HG03135 (cell line): ENCODE measurements around the gene FGFR3.
"Not testable (repeated sequence)": the region's sequence is repeated elsewhere in the genome, so short reads cannot be mapped to it uniquely, and the experiment has no call there.

Experiments used
- ATAC-seq: cut with Tn5 transposase; IDR thresholded peaks from one replicate; pipeline ENCODE4 v1.9.1; 2021; ENCODE audit warnings: mild to moderate bottlenecking, moderate library complexity; ENCODE audit not compliant: unreplicated experiment

FGFR3 gene

DNA sequence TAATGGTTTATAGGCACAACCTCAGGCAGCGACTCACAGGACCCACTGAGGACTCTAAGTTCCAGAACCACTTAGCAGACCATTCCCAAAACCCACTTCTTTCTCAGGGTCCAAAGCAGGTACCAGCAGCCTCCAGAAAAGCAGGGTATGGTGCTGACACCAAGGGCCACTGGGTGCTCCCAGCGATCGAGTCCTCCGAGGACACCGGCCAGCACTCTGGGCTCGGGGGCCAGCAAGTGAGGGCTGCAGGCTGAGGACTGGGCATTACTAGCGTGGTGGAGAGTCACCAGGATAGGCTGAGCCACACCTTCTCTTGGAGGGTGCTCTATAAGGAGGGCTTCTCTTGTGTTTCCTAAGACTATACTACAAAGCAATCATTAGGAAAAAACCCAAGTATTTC, 43.6 kb downstream of the FGFR3 start:
- no peak for ATAC-seq

DNA sequence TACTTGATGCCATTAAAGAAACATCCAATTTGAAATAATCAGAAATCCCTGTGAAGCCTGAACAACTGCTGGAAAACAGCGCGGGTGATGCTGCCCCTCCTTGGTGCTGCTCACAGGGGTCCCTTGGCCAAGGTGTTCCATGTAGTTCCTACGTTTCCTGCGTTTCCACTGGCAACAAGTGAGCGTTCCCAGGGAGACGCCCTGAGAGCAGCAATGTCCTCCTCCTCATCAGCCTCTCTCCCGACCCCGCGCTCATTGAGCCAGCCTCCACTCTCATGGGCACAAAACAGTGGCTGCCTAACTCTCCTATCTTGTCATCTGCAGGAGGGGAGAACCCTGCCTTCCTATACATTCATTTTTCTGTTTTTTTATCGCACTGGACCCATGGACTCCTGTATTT, 44.0 kb downstream of the FGFR3 start:
- ATAC-seq = no peak

DNA sequence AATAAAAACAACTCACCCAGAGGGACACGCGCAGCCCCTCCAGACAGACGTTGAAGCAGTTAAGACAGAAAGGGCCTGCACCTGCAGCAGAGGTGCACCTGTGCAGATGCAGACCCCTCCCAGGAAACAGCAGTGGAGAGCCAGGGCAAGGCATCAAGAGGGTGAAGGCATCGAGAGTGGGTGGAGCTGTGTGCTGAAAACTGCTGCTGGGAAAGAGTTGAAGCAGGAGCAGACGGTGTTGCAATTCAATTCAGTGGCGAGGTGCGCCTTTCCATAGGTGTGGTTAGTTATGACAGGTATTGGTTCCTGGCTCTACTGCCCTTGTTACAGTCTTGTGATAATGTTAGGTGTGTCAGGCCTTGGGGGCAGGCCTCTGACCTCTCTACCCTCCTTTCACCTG, 46.2 kb downstream of the FGFR3 start:
- no peak for ATAC-seq

DNA sequence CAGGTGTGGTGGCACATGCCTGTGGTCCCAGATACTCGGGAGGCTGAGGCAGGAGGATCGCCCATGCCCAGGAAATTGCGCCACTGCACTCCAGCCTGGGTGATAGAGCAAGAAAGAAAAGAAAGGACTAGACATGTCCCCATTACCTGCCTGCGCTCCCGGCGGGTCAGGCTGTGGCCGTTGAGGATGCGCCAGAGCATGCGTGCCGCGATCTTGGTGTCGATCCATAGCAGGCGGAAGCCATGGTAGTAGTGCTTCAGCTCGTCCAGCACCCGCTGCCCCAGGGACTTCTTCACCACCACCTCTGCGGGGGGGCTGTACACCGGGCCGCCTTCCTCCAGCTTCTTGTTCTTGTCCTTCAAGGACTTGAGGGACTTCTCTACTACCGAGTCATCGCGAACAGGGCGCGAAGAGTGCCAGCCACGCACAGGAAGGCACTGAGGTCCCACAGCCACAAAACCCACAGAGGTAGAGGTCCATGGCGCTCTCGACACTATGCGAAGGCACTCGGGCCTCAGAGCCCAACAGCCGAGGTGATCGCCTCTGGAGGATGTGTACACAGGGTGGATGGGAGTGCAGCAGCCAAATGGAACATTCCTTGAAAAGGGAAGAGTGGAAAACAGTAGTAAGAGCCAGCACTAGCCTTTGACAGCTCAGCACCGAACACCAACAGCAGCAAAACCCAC, 48.3 kb downstream of the FGFR3 start:
- no peak for ATAC-seq

DNA sequence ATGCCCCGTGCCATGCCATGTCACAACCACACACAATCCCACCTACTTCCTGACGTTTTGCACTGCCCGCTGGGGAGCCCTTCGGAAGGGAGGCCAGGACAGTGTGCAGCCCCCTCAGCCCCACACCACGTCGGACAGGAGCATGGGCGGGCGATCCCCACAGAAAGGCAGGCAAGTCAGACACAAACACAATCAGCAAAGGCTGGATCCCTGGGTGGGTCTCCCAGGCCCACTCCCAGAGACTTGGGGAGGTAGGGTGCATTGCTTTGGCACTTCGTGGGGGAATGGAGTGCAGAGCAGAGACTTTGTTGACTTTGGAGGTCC, 48.8 kb downstream of the FGFR3 start:
- no peak for ATAC-seq

DNA sequence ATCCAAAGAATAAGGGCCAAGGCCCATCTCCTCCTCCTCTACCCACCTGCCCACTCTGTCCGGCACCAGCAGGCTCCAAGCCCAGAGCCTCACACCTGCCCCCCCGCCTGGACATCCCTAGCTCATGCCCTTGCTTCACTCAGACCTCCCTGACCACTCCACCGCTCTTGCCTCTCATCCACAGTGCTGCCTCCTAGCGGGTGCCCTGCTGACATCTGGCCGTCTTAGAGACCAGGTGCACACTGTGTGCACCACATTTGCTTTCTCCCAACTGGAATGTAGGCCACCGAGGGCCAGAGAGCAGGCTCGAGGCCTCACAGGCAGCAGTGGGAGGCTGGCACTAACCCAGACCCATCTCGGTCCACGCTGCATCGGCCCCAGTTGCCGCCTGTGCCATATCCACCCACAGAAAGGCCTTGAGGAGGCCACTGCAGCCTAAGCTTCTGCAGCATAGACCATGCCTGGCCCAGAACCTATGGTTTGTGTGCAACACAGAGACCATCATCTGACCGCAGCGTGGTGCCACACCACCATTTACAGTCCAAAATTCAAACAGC, 49.3 kb downstream of the FGFR3 start:
- no peak for ATAC-seq

DNA sequence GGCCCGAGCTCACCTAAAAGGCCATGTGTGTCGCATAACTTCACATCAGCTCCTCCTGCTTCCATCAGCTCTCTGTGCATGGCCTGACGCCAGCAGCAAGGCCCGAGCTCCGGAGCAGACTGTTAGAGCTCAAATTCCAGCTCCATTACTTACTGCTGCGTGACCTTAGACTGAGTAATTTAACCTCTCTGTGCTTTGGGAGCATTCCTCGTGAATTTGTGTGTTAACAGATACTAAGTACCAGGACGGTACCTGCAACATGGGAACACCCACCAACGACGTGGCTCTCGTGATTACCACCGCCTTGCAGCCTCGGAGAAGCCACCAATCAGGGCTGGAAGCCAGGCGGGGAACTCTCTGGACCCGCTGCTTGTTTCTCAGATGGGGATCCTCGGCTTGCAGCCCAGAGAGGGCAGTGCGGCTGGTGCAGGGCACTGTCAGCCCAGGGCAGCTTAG, 49.9 kb downstream of the FGFR3 start:
- ATAC-seq = no peak

DNA sequence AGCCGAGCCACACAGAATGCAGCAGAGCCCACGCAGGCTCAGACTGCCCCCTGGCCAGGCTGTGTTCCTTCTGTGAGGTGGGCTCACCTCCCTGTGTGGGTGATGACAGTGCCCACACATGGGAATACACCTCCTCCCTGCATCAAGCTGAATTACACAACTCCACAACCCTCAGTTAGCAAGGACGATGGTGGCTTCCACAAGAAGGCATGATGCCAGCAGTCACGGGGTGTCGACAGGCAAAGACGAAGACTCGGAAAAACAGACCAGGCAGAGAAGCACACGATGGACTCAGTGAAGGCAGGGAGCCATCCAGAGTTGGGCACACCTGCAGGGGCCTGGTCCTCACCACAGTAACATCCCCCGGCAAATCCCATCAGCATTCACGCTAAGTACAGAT, 50.8 kb downstream of the FGFR3 start:
- no peak for ATAC-seq

DNA sequence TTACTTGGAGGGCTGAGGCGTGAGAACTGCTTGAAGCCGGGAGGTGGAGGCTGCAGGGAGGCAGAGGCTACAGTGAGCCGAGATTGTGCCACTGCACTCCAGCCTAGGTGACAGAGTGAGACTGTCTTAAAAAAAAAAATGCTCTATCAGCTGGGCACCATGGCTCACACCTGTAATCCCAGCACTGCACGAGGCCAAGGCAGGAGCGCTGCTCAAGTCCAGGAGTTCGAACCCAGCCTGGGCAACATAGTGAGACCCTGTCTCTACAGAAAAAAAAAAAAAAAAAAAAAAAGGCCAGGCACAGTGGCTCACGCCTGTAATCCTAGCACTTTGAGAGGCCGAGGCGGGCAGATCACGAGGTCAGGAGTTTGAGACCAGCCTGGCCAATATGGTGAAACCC, 51.5 kb downstream of the FGFR3 start:
- not testable (repeated sequence) for ATAC-seq

DNA sequence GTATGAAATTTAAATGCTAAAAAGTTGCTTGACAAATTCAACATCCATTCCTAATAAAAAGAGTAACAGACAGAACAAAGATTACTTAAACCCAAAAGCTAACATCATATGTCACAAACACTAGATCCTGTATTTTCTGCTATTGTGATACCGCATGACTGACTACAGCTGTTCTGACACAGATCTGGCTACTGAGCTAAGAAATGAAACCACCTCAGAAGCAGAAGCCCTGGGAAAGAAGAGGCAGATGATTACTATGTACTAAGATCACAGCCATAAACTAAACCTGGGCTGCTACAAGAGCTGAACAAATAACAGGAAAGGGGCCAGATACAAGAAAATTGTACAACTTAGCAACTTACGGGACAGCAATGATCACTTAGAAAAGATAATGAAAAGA, 53.5 kb downstream of the FGFR3 start:
- no peak for ATAC-seq

DNA sequence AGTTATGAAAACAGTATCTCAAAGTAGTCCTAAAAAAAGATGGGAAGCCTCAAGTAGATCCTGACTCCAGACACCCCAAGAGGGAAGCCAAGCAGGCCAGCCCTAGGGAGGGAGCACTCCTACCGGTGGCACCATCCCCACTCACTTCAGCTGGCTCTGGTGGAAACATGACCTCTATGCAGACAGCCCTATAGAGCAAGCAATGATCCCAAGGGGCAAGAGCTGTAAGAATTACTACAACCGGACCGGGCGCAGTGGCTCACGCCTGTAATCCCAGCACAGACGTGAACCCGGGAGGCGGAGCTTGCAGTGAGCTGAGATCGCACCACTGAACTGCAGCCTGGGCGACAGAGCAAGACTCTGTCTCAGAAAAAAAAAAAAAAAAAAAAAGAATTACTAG, 57.2 kb downstream of the FGFR3 start:
- ATAC-seq = no peak

DNA sequence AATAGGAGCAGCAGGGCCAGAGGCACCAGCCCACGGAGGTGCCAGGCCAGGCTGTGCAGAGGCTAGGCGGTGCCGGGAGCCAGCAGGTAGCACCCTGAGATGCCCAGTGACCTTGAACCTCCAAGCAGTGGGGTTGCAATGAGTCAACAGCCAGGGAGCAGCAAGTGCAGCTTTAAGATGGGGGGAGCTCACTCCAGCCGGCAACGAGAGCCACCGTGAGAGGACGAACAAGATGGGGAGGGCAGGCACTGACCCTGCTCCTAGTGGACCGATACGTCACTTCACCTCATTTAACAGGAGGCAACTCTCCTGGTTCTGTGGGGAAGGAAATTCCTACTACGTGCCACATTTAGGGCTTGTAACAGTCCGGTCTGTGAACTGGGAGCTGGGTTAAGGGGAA, 58.1 kb downstream of the FGFR3 start:
- ATAC-seq = no peak

DNA sequence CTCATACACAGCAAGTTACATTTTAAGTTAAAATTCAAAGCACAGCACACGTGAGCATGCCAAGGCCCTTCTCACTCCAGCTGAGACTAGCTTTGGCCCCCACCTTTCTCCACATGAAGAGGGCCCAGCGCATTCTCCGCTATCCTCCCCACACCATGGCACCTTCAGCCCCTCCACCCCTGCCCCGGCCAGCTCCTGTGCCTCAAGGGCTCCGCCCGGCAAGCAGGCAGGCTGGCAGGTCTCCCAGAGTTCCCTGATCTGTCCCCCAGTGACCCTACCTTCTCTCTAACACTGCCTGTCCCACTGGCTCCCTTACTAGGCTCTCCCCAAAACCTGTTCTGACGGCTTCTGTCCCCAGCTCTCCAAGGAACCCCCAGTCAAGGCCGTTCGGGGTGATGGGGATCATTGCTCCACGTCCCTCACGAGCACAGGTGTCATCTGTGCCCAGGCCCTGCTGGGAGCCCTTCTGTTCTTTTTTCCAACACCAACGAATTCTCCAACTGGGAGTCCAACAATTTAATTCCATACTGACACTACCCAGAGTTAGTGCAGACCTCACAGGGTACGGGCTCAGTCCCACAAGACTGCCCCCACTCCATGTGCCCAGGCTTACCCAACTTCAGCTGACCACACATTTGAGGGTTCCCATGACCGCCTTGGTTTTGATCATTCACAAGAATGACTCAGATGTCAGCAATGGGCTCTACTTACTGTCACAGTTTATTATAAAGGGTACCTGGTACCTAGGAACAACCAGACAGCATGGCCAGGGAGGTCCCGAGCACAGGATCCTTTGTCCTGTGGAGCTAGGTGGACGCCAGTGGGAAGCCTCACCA, 58.7 kb downstream of the FGFR3 start:
- ATAC-seq = no peak

DNA sequence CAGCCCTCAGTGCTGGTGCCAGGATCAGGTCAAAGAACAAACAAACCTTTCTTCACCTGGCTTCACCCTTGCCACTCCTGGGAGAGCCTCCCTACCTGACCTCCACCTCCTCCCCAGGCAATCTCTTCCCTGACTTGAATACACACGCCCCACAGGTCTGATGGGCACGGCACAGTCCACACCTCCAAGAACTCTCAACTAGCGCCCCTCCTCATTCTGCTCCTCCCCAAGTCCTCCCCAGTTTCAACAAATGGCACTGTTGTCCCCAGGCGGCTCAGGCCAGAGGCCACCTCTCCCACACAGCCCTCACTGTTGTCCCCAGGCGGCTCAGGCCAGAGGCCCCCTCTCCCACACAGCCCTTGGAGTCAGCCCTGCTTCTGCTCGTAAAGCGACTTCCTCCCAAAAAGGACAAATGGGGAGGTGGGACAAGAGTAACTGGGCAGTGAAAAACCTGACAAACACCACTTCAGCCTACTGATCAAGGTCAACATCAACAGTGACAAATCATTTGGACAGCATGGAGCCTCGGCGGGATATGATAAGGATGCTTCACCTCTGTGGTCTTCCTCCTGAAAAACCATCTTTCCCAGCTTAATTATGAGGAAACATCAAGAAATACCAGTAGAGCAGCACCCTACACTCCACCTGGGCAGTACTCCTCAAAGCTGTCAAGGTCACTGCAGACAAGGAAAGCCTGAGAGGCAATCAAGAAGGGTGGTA, 60.0 kb downstream of the FGFR3 start:
- ATAC-seq = no peak

DNA sequence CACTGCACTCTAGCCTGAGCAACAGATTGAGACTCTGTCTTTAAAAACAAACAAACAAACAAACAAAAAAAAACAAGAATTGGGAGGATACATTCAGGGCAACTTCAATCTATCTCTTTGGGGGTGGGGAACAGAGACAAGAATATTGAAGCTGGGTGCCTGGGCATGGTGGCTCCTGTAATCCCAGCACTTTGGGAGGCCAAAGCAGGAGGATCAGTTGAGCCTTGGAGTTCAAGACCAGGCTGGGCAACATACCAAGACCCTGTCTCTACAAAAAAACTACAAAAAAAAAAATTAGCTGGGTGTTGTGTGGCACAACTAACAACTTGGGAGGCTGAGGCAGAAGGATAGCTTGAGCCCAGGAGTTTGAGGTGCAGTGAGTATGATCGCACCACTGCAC, 61.7 kb downstream of the FGFR3 start:
- ATAC-seq = no peak

DNA sequence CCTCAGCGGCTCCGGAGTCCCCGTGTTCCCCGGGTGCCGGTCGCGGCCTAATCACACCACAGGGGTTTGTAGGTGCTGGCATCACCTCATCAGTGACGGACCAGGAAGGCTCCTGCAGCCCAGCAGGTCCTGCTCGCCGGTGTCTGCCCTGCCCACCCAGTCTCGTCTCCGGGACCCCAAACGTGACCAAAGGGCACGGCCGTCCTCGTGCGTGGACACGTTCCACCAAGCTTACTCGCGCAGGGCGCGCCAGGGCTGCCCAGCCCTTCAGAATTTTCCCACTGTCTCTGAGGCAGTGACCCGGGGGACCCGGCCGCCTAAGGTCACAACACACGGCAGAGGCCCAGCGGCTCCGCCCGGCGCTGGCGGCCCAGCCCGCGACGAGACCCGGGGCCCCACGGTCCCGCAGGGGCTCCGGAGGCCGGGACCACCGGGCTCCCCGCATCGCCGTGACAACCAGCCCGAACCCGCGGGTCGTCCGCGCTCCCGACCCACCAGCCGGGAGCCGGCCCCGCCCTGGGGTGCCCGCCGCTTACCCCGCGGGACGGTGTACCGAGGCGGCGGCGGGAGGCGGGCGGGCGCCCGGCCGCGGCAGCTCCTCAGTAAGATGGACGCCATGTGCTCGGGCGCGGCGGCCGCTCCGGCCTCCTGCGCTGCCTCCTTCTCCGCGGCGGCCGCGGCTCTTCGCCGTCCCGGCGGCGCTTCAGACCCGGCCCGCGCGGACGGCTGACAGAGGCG, 62.4 kb downstream of the FGFR3 start:
- ATAC-seq = peak; percentile 27

DNA sequence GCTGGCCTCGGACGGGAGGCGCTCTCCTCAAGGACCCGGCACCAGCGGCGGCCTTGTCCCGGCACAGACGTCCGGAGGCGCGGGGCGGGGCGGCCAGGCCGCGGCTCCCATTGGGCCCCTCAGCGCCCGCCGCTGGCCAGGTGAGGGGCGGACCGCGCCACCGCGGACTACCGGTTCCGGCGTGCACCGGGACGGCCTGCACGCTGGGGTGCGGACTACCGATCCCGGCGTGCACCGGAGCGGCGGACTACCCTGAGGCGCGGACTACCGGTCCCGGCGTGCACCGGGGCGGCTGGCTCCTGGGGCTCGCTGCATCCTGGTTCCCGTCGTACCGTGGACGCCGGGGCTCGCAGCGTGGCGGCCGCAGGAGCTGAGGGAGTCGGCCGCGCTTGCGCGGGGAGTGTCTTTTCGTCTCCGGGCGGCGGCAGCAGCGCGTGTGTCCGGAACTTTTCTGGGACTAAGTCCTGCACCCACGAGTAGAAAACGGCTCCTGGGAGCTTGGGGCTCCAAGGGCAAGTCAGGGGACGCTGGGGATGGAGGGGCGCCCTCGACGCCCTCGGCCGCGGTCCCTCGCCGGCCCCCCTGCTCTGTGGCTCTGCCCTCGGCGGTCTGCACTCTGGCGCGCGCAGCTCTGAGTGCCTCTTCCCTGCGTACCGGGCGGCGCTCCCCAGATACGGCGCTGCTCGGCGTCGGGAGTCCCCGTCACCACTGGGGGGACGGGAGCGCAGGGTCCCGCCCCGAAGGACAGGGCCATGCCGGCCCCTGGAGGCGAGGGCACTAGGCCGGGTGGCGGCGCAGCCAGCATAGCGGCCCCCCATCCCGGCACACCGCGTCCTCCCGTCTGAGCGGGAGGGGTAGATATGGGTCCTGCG, 63.2 kb downstream of the FGFR3 start, which contains the start of gene LETM1:
Gene LETM1 (minus strand): TSS at position 86 of the 872 bp plus-strand sequence. CDS start 206 bp downstream, outside the sequence.
- peak; percentile 88 for ATAC-seq

DNA sequence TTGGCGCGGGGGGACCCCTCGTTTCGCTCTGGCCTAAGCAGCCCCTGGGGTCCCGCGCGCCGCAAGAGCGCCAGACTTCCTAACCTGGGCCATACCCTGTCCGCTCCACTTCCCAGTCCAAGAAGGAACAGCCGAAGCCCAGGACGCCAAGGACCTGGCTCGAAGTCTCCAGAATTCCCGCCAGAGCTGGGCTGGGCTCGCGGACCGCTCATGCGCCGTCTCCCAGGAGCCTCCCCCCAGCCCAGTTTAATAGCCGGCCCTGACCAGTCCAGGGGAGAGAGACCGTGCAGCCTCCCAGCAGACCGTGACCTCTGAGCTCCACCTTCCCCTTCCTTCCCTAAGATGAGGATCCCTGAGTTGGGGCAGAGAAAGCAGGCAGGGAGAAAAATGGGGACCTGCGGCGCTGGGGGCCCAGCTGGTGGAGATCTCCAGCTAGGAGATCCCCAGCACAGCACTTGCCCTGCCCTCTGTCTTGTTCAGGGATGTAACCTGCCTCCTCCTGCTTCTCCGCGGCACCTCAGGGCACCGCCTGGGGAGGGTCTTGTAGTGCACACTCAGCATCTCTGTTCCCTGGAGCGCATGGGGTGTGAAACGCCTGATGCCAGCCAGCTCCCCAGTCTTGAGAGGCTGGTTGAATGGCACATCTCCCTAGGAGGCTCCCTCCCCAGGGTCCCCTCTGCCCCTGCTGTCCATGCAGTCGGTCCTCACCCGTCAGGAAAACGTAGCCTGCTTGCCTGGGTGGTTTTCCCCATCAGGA, 64.0 kb downstream of the FGFR3 start:
- ATAC-seq = no peak

DNA sequence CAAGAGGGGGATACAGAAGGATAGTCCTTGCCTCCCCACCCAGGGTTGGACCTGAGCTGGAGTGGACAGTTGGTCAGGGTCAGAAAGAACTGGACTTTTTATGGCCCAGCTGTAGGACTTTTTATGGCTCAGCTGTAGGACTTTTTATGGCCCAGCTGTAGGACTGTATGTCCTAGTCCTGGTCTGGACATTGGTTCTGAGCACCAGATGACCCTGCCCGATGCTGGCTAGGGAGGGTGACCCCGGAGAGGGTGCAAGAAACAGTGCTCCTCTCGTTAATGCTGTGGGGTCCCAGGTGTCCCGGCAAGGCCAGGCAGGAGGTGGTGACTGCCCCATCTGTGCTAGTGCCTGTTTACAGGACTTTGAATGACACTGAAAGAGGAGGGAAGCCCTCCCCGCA, 64.8 kb downstream of the FGFR3 start:
- no peak for ATAC-seq
